Activated CD8-positive, alpha-beta memory T cell treated with anti-CD3 and anti-CD28 coated beads for 4 hours (primary cell): ENCODE results near the gene MFSD1.

ENCODE experiments used
- DNase-seq, 2 donors: peaks; one replicate each; pipeline ENCODE4 v3.0.0-alpha.2; 2020; ENCODE audit warnings: low read depth in 2 of 2

MFSD1 gene

DNA sequence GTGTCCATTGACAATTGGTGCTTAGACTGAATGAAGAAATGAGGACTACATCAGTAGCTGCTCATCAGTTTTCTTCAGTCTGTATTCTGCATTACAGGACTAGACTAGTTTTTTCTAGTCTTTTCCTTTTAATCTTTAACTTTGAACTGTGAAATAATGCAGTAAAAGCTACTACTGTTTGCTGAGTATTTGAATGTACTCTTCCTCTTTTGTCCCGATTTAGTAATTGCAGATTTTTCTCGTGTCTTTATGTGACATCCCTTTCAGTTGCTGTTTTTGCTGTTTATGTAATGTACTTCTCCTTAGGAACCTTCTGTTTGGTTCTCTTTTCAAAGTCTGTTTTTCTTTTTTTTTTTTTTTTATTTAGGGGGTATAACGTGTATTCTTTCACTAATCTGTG lies 17.4 kb downstream of the MFSD1 start:
- DNase-seq: no peak

DNA sequence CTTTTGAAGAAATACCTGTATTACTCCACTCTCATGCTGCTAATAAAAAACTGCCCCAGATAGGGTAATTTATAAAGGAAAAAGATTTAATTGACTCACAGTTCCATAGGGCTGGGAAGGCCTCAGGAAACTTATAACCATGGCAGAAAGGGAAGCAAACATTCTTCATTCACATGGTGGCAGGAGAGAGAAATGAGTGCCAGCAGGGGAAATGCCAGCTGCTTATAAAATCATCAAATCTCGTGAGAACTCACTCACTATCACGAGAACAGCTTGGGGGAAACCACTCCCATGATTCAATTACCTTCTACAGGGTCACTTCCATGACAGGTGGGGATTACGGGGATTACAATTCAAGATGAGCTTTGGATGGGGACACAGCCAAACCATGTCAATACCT lies 18.7 kb downstream of the MFSD1 start:
- DNase-seq: no peak

DNA sequence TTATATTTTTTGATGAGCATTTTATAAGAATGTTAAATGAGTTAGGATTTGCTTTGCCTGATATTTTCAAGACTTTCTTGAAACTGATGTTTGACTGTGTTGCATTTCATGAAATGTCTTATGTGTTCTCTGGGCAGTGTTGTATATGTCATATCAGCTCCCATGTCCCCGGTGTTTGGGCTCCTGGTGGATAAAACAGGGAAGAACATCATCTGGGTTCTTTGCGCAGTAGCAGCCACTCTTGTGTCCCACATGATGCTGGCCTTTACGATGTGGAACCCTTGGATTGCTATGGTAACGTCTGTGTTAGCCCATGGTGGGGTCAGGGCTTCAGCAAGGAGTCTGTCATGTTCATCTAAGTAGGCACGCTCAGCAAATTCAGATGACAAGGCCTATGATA lies 20.0 kb downstream of the MFSD1 start:
- DNase-seq: no peak

DNA sequence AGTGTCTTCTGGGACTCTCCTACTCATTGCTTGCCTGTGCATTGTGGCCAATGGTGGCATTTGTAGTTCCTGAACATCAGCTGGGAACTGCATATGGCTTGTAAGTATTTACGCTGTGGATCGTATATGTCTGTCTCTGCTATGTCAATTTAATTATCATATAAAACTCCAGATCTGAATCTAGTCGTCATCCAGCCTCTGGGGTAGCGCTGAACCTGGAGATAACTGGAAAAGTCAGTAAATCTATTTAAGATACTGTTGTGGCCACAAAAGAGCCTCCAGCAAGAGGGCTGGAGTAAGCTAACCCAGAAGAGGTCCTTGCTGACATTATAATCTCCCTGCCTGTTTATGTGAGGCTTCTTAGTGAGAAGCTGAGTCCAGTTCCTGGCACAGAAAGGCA lies 21.6 kb downstream of the MFSD1 start:
- no peak for DNase-seq

DNA sequence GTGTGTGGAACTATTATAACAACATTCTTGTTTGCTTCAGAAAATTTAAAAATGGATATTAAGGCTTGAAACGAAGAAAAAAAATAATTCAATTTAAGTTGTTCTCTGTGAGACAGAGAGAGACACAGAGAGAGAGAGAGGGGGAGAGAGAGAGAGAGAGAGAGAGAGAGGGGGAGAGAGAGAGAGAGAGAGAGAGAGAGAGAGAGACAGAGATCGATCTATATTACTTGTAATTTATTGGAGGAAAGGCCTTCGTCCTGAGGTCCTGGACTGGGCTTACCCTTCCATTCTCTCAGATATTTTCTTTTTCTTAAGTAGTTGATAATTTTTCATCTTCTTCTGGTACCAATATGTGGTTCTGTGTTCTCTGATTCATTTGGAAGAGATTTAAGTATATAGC lies 25.9 kb downstream of the MFSD1 start:
- DNase-seq: no peak

DNA sequence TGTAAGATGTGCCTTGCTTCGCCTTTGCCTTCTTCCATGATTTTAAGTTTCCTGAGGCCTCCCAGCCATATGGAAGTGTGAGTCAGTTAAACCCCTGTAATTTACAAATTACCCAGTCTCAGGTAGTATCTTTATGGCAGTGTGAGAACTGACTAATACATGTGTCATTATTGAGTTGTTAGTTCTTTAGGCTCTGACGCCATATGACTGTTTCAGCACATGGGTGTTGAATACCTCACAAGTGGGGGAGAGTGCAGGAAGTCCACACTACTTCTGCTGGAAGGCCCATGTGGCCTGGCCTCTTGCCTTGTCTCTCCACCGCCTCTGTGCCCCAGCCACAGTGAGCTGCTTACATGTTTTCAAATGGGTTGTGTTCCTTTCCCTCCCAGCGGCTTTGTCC lies 28.5 kb downstream of the MFSD1 start:
- no peak for DNase-seq

DNA sequence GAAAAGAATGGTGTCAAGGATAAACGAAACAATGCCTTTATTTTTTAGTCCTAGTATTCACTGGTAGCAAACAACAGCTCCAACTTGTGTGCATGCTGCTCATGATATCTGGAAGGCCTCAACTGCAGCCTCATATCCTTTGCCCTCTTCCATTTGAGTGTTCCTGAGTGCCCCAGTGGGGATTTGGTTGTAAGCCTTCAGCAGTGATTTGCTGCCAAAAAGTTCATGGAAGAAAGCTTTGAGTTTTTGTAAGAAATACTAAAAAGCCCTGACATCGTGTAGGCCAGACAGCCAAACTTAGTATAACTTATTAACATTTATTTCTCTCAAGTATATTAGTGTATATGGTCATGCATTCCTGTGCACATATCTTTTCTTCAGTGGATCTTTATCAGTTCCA lies 30.0 kb downstream of the MFSD1 start:
- no peak for DNase-seq

DNA sequence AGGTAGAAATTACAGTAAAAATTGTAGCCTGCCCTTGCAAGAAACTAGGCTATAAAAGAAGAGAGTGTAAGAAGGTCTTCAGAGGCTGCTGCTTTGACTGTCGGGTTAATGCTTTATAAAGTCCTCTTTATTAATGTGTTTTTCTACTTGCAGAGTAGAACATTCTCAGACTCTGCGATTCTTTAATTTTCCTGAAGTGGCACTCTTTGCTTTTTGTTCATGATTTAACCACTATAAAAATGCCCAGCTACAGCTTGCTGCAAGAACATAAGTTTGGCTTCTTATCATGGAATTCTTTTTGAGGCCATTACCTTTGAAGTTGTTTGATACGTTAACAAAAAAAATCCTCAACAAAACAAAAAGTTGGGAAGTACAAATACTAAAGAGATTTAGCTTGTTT lies 33.8 kb downstream of the MFSD1 start:
- no peak for DNase-seq

DNA sequence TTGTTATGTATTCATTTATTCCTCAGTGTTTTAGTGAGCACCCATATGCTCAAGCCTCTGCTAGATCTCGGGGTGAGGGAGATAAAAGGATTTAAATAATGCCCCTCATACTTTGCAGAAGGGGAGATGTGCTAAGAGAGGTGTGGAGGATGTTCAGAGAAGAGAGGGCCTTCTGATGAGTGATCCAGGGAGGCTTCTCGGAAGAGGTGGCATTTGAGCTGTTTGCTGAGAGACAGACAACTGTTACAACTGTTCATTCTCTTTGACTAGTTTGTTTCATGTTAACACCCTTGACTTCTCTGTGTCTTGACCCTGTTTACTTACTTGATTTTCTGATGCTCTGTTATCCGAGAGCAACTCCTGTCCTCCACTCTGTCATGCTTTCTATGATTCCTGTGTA lies 34.5 kb downstream of the MFSD1 start:
- DNase-seq: no peak

DNA sequence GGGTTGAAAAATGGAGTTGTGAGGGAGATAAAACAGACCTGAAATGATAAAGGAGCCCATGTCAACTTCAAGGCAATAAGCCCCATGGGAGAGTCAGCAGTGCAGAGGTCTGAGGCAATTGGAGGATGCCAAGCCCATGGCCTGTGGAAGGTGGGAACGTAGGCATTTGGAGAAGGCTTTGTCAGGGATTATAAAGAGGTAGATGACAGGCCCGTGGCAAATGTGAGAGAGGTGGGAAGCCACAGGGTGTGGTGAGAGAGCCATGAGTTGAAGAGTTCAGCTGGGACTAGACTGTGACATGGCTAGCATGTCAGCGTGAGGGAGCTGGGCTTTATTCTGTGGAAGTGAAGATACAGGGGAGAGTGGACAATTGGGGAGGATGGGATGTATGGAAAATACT lies 35.4 kb downstream of the MFSD1 start:
- no peak for DNase-seq

DNA sequence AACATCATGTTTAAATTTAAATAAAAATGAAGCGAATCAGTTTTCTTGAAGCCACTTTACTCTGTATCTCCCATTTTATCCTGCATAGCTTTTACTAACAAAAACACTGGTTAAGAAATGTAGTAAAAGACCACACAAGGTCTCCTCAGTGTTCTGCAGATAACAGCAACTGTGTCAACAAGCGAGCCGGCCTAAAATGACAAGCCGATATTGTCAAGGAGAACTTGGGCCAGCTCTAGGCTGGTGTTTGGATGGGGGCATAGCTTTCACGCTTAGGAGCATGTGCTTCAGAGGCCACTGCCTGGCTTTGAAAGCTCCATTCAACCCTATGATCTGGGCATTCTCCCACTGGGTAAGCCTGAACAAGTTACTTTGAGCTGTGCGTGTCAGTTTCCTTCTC lies 38.1 kb downstream of the MFSD1 start:
- DNase-seq: no peak

DNA sequence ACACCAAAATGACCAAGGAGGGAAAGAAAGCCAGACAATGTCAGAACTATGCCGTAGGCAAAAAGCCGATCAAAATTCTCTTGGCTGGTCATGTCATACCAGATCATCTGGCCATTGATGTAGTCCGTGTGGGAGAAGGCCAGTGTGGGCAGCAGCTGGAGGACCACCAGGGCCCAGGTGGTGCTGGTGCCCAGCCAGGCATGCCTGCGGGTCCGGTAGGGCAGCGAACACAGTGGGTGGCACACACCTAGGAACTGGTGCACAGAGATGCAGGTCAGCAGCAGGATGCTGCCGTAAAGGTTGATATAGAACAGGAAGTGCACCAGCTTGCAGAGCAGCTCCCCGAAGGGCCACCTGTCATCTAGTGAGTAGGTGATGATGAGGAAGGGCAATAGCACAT lies 39.5 kb downstream of the MFSD1 start:
- no peak for DNase-seq

DNA sequence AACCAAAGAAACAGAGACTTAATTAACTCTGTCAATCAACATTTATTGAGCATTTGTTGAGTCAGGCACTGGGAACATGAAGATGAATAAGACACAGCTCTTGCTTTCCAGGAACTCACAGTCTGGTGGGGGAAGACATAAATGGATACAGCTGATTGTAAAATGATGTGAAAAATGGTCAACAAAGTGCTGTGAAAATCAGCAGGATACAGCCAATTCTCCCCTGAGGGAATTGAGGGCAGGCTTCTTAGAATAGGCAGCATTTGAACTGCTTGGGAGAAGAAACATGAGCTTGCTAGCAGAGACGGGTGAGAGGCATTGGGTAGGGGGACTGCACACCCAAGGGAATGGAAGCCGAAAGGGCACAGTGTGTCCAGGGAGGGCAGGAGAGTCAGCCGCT lies 41.1 kb downstream of the MFSD1 start:
- no peak for DNase-seq

DNA sequence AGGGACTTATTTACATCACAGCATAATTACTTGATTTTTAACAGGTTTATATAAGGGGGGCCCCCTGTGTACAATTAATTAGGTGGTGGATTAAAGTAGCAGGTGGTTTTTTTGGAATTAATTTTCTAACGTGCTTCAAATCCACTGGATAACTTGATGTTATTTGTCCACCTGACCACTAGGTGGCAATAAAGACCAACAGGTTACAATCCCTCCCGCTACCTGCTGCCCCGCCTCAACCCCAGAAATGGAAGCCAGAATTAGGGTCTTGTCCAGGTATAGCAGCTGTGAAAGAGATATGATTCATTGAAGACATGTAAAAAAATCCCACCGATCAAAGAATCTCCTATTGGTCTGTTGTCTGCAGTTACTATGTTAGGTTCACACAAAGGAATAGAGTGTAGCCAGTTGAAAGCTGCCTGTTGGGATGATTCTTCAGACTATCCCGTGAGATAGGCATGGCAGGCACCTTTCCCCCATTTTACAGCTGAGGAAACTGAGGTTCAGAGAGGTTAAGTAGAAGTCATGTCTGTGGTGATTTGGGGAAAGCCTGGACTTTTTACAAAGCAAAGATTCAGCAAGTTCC lies 44.0 kb downstream of the MFSD1 start:
- DNase-seq: no peak

DNA sequence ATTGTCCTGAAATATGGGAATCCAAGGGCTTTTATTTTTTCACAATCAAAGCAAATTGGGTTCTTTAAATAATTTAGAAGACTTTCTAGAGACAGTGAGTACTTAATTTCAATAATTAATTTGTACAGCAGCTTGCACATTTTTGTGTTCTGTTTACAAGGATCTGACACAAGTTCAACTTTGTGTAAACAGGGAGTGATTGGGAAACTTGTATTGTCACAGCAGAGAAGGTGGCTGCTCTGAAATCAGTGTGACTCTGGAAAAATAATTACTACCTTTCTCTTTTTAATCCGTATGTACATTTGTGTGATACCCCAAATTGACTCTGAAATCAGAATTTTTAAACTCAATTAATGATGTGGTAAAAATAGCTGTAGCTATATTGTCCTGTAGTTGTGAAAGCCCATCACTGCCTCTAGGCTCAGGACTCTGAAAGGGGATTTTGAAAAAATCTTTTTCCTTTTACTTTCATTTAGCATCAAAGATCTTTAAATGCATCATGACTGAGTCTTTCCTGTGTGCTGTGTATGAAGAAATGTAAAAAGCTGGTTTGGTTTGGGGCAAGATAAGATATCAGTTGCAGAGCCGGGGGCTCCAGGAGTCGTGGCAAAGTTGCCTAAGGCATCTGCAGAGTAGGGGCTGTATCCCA lies 45.1 kb downstream of the MFSD1 start:
- DNase-seq: no peak

DNA sequence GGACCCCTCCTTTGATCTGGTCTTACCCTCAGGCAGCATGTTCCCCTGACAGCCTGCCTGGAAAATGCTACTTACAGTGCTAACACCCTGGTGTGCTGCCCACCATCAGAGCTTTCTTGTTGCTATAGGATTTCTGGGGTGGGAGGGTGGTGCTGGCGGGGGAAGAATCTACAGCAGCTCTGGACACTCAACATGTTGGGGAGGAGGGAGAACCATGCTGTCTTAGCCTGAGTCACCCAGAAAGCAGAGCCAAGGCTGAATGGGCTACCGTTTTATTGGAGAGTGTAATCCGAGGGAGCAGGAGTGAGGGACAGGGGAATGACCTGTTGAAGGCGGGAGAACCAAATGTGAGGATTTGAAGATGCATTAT lies 45.6 kb downstream of the MFSD1 start:
- DNase-seq: no peak

DNA sequence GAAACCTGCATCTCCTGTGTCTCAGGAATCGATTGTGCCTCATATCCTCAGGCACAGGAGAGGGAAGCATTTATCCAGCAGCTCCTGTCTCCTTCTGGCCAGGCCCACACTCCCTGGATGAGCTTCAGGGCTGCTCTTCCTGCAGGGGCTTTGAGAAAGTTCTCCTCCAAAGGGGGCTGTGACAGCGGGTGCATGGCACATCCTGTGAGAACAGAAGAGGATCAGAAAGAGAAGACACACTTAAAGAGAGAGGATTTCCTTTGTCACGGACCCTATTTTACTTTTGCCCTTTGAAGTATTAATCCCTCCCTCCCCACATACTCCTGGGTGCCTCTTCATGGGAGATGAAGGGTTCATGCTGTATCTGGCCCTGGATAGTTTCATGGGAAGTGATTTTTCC lies 46.0 kb downstream of the MFSD1 start:
- no peak for DNase-seq

DNA sequence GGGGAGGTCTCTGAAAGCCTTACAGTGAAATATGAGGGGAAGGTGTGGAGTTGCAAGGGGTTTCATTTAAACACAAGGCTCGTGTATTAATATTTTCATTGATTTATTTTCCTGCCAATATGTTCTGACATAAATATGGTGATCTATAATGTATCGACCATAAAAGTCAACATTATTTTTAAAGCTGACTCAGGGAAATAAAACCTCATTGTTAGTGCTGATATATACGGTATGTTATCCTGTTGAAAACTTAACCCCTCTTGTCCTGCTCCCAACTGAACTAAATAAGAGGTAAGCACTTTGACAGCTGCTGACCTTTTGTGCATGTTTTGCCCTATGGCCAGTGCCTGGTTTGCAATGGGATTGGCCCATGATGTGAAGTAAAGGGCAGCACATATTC lies 47.9 kb downstream of the MFSD1 start:
- no peak for DNase-seq

DNA sequence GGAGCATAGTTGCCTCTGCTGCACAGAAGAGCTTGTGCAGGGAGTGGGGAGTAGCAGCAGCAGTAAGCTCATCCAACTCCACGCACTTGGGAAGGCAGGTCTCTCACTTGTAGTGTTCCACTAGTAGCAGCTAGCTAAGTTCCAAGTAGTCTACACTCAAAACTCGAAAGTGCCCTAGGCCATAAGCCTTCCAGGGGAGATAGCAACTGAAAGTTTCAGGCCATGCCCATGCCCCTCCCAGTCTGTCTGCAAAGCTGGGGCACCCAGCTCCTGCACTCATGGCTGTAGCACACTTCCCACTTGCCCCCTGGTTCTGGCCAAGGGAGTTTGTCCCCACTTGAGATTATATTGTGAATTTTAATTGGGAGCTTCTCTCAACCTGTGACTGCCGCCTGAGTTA lies 57.5 kb downstream of the MFSD1 start:
- DNase-seq: no peak

DNA sequence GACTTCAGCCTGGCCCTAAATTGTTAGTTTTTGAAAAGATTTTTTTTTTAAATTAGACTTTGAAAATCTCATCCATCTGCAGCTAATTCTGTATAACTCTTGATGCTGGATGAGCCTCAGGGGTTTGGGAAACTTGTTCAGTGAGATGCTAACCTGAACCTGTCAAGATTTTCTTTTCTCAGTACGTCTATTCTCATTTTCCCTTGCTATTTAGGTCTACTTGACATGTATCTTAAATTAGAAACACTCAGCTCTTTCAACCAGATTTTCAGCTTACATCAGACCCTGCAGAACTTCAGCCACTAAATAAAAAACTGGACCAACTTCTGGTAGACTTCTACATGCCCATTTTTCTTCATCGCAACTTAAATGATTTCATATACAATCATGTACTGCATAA lies 61.4 kb downstream of the MFSD1 start:
- DNase-seq: no peak

DNA sequence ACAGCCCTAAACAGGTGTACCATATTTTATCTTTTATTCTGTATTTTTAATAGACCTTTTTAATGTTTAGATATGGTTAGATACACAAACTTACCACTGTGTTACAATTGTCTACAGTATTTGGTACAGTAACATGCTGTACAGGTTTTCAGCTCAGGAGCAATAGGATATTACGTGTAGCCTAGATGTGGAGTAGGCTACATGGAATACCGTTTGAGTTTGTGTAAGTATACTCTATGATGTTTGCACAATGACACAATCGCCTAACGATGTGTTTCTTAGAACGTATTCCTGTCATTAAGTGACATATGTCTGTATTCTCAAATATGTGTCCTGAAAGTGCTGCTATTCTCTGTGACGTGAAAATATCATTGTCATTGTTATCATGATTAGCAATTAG lies 62.6 kb downstream of the MFSD1 start:
- DNase-seq: no peak

DNA sequence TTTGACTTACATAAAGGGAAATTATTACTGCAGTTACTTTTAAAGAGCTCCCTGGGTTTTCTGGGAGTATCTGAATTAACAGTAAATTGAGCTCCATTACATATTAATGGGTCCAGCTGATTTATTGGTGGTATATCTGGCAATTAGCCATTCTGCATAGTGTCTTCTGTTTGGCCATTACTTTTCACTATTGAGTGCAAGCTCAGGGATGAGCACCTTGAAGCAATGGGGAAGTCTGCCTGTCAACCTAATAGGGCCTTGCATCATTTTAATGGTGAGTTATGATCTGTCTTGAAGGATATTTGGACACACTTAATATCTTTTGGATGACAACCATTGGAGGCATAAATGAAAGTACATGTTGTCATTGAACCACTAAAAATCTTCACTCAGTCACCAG lies 73.8 kb downstream of the MFSD1 start:
- DNase-seq: no peak
